ENCODE results near the gene ADM2.

DNA sequence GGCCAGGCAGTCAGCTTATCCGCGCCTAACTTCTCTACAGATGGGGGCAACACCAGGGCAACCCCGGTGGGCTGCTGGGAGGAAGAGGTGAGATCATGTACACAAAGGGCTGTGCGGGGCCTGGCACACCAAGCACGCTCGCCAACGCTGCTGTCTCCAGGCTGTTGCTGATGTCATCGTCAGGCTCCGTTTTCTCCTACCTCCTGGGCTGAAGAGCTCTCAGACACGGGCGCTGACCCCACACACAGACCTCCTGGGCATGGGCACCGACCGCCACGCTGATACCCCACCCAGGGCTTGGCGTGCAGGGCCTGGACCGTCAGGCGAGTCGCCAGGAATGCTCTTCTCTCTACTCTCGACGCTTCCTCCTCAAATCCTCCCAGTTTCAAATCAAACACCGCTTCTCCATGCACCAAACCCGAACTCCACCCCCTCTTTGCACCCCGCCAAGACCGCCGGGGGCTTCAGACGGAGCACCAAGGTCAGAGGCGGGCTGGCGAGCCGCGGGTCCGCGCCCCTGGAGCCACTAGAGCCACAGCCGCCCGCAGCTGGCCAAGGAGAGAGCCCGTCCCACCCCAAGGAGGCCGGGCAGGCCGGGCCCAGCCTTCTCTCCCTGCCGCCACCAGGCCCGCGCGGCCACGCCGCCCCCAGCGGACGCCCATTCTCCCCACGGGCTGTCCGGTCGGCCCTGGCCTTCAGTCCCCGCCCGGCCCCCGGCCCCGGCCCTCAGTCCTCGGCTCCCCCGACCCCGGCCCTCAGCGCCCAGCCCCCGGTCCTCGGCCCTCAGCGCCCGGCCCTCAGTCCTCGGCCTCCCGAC, 7.3 kb upstream of the ADM2 start:
- no peak for TF ChIP-seq GLIS3 (CRISPR knock-in tag; IDR thresholded peaks at IDR 0.05)
- TF ChIP-seq ESRRG (CRISPR knock-in tag; IDR thresholded peaks at IDR 0.05) = no peak
- TF ChIP-seq, protein P1, sequence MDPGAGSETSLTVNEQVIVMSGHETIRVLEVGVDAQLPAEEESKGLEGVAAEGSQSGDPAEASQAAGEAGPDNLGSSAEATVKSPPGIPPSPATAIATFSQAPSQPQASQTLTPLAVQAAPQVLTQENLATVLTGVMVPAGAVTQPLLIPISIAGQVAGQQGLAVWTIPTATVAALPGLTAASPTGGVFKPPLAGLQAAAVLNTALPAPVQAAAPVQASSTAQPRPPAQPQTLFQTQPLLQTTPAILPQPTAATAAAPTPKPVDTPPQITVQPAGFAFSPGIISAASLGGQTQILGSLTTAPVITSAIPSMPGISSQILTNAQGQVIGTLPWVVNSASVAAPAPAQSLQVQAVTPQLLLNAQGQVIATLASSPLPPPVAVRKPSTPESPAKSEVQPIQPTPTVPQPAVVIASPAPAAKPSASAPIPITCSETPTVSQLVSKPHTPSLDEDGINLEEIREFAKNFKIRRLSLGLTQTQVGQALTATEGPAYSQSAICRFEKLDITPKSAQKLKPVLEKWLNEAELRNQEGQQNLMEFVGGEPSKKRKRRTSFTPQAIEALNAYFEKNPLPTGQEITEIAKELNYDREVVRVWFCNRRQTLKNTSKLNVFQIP (CRISPR knock-in tag; IDR thresholded peaks at IDR 0.05; ENCODE audit: borderline replicate concordance, low read depth) = no peak

Measured in SK-N-SH treated with all-trans-retinoic acid at 6 μM for 48 hours (cell line).